Transverse colon (tissue), 4 donors: Measurements from ENCODE around the gene PPP1R37. TPM values are rescaled to one million over a fixed set of nuclear protein-coding genes. Genes with fewer than 3 reads are reported as not detected.

ENCODE experiments used
- DNase-seq: peaks from one replicate; pipeline ENCODE4 v3.0.0-alpha.2; 2019
- H3K27ac ChIP-seq, 4 donors: fragments of 200-600 bp; sonication (generic); 2 replicates each; pipeline ENCODE4 v1.5.1; 2016 to 2018; ENCODE audit warnings: inconsistent platforms in 4 of 4
- H3K27me3 ChIP-seq: fragments of 200-600 bp; sonication (generic); 2 replicates; pipeline ENCODE4 v1.5.1; 2017; ENCODE audit warnings: inconsistent platforms
- H3K36me3 ChIP-seq, 4 donors: fragments of 200-600 bp; sonication (generic); 2 replicates each; pipeline ENCODE4 v1.5.1; 2017 to 2019; ENCODE audit warnings: inconsistent platforms in 4 of 4
- H3K4me1 ChIP-seq, 4 donors: fragments of 200-600 bp; sonication (generic); 2 replicates each; pipeline ENCODE4 v1.5.1; 2017 to 2020; ENCODE audit warnings: inconsistent platforms in 4 of 4
- H3K4me3 ChIP-seq, 4 donors: fragments of 200-600 bp; sonication (generic); 1 replicate in 1 of 4; 2 replicates in 3 of 4; pipeline versions ENCODE4 v1.5.1 to v1.6.1; 2017 to 2019; ENCODE audit warnings: inconsistent platforms in 4 of 4
- H3K9me3 ChIP-seq, 2 donors: fragments of 200-600 bp; sonication (generic); 2 replicates each; pipeline ENCODE4 v1.5.1; 2017 to 2019; ENCODE audit warnings: inconsistent platforms in 2 of 2
- EP300 ChIP-seq: sonication (generic); formaldehyde crosslinking; IDR thresholded peaks from one replicate; pipeline ENCODE4 v1.6.1; 2017; ENCODE audit warnings: antibody characterized with exemption, low read depth
- POLR2A ChIP-seq: fragments of 450-650 bp; IDR thresholded peaks from one replicate; pipeline ENCODE4 v1.6.1; 2016; ENCODE audit warnings: antibody characterized with exemption, mild to moderate bottlenecking, moderate library complexity
- POLR2AphosphoS5 ChIP-seq, 3 donors: sonication (generic); formaldehyde crosslinking; IDR thresholded peaks; one replicate each; pipeline ENCODE4 v1.6.1; 2016; ENCODE audit warnings: antibody characterized with exemption in 3 of 3
- WGBS, 2 donors: methylation state at CpG; one replicate each; pipeline ENCODE4 v1.1.5; 2018; ENCODE audit warnings: low coverage in 1 of 2; 5-methylcytosine and 5-hydroxymethylcytosine counted together
- in situ Hi-C, 4 donors: fragments of 200-750 bp; cut with MboI; loops; one replicate each; pipeline versions ENCODE4 v1.15.0 to v1.15.1; 2017; ENCODE audit warnings: low sequenced_read_pairs in 3 of 4, low pct_ligation_motif_present in 1 of 4, low pct_unique_long_range_greater_than_20kb in 1 of 4
- intact Hi-C: fragments of 100-400 bp; cut with DNase I; formaldehyde crosslinking; loops from one replicate; pipeline ENCODE4 v1.15.1; 2023; ENCODE audit warnings: low total_unique reads
- total RNA-seq, 4 donors: library from RNA; depleted of rRNA; stranded (reverse); fragments of >200 nt; gene quantifications; one replicate each; pipeline ENCODE4 v1.1.0, GENCODE V29; 2016
- TF ChIP-seq, protein P1 (sequence below), 5 experiments: fragments of 200-600 bp in 3 of 5; fragments of 450-650 bp in 2 of 5; sonication (generic) in 3 of 5; IDR thresholded peaks; 1 replicate in 2 of 5; 2 replicates in 3 of 5; pipeline ENCODE4 v1.5.1; 2016 to 2017; ENCODE audit warnings: antibody characterized with exemption in 5 of 5, inconsistent platforms in 3 of 5, mild to moderate bottlenecking in 2 of 5, moderate library complexity in 1 of 5

PPP1R37 gene
- total RNA-seq, 4 donors from 2014 or later = 31.1 to 92.5 (median 45.2) TPM

GRCh38 chr19:45061965-45062364, 31.0 kb upstream of the PPP1R37 start:
- no peaks in the 10 kb centered on the region for H3K9me3 ChIP-seq
- DNase-seq = no peak
- H3K4me3 ChIP-seq = no peak overlapping the region
- WGBS, 2 donors = 93% methylated on average over 4 of the region's 4 CpGs; no CpG with 5 or more reads in 1 of the 2 donors
- intact Hi-C loops (no loop called here), in situ Hi-C loops (loop anchor here in 1 of 4 donors (10.0 kb wide), 1 partner anchor 77 kb away; no protein-coding TSS in a partner anchor)
- H3K36me3 ChIP-seq = peaks cover 0 to 58% (median 29%) of the 10 kb centered on the region in 4 donors
- H3K27me3 ChIP-seq = no peaks in the 10 kb centered on the region
- TF ChIP-seq, protein P1, sequence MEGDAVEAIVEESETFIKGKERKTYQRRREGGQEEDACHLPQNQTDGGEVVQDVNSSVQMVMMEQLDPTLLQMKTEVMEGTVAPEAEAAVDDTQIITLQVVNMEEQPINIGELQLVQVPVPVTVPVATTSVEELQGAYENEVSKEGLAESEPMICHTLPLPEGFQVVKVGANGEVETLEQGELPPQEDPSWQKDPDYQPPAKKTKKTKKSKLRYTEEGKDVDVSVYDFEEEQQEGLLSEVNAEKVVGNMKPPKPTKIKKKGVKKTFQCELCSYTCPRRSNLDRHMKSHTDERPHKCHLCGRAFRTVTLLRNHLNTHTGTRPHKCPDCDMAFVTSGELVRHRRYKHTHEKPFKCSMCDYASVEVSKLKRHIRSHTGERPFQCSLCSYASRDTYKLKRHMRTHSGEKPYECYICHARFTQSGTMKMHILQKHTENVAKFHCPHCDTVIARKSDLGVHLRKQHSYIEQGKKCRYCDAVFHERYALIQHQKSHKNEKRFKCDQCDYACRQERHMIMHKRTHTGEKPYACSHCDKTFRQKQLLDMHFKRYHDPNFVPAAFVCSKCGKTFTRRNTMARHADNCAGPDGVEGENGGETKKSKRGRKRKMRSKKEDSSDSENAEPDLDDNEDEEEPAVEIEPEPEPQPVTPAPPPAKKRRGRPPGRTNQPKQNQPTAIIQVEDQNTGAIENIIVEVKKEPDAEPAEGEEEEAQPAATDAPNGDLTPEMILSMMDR (IDR thresholded peaks at IDR 0.05) = no peak
- TF ChIP-seq EP300 = no peak
- no peak for TF ChIP-seq POLR2A
- no peak for TF ChIP-seq POLR2AphosphoS5 (IDR thresholded peaks at IDR 0.05)
- no peak overlapping the region for H3K27ac ChIP-seq
- H3K4me1 ChIP-seq = no peaks in the 10 kb centered on the region

DNA sequence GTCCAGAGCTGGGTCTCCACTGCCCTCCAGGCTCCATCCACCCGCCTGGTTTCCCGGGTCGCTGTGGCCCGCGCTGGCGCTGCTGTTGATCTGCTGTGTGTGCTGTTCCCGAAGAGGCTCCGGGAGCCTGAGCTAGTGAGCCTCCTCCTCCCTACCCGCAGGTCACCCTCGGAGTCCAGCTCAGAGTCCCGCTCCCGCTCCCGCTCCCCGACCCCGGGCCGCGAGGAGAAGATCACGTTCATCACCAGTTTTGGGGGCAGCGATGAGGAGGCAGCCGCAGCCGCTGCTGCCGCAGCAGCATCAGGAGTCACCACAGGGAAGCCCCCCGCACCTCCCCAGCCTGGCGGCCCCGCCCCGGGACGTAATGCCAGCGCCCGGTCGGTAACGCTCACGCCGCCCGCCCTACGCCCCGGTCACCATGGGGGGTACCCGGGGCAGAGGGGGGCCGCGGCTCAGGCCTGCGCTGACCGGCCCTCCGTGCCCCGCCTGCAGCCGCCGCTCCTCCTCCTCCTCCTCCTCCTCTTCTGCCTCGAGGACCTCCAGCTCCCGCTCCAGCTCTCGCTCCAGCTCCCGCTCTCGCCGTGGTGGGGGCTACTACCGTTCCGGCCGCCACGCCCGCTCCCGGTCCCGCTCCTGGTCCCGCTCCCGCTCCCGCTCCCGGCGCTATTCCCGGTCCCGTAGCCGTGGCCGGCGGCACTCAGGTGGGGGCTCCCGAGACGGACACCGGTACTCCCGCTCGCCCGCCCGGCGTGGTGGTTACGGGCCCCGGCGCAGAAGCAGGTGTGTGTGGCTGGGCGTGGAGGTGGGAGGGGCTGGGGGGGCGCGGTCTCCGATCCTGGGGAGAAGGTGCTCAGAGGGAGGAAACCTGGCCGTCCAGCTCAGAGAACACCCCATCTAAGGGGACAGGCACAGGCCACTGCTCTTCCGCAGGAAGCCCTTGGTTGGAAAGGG, 28.9 kb upstream of the PPP1R37 start:
- H3K9me3 ChIP-seq = no peaks in the 10 kb centered on the region
- intact Hi-C loops = no loop called here
- H3K27me3 ChIP-seq = no peaks in the 10 kb centered on the region
- DNase-seq = no peak
- TF ChIP-seq EP300 = no peak
- TF ChIP-seq POLR2A = no peak
- no peak for TF ChIP-seq POLR2AphosphoS5 (IDR thresholded peaks at IDR 0.05)
- TF ChIP-seq, protein P1 (IDR thresholded peaks at IDR 0.05) = no peak
- H3K4me3 ChIP-seq = no peak overlapping the region
- 95% methylated on average over 85 of the region's 85 CpGs; no CpG with 5 or more reads in 1 of the 2 donors for whole genome bisulfite sequencing, 2 donors
- peaks cover 0 to 52% (median 26%) of the 10 kb centered on the region in 4 donors for H3K36me3 ChIP-seq
- H3K27ac ChIP-seq = no peak overlapping the region
- in situ Hi-C loops = loop anchor here in 1 of 4 donors (10.0 kb wide), 1 partner anchor 79 kb away; no protein-coding TSS in a partner anchor
- no peaks in the 10 kb centered on the region for H3K4me1 ChIP-seq

- intact Hi-C loops = no loop called here
- in situ Hi-C loops = loop anchor here in 2 of 4 donors (5.0 to 10.0 kb wide), 2 partner anchors 82 to 85 kb away; no protein-coding TSS in a partner anchor
- H3K36me3 ChIP-seq = peaks cover 0 to 62% (median 26%) of the 10 kb centered on the region in 4 donors
These were observed 25.9 kb upstream of the PPP1R37 start for GRCh38 chr19:45066921-45067661.

DNA sequence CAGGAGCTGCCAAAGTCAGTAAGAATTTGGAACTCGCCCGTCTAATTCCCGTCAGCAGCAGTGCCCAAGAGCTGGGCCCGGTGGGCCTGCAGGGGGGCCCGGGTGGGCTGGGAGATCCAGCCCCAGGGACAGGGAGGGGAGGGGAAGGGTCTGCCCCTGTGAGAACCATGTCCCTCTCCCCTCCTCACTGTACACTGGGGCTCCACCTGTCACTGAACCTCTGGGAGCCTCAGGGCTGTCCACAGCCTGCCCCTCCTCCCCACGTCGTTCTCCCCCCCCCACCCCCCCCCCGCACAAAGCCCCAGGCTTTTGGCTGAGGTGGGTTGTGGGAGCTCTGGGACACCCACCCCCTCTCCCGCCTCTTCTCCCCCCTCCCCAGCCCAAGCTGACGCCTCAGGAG, 24.9 kb upstream of the PPP1R37 start:
- TF ChIP-seq POLR2AphosphoS5 (IDR thresholded peaks at IDR 0.05) (no peak), POLR2A (no peak), EP300 (no peak)
- TF ChIP-seq, protein P1 (IDR thresholded peaks at IDR 0.05) = no peak
- 92% methylated on average over 7 of the region's 10 CpGs; no CpG with 5 or more reads in 1 of the 2 donors for WGBS, 2 donors
- Histone ChIP-seq H3K4me1 (no peaks in the 10 kb centered on the region), H3K27me3 (no peaks in the 10 kb centered on the region), H3K4me3 (no peak overlapping the region), H3K9me3 (no peaks in the 10 kb centered on the region), H3K27ac (no peak overlapping the region), H3K36me3 (peaks cover 0 to 63% (median 26%) of the 10 kb centered on the region in 4 donors)
- DNase-seq = no peak
- intact Hi-C loops (no loop called here), in situ Hi-C loops (loop anchor here in 2 of 4 donors (5.0 to 10.0 kb wide), 2 partner anchors 83 to 86 kb away; no protein-coding TSS in a partner anchor)

More at GRCh38 chr19:45066921-45067661, 25.9 kb upstream of the PPP1R37 start:
- Histone ChIP-seq H3K4me1 (no peaks in the 10 kb centered on the region), H3K9me3 (no peaks in the 10 kb centered on the region), H3K27ac (no peak overlapping the region), H3K4me3 (no peak overlapping the region), H3K27me3 (no peaks in the 10 kb centered on the region)
- no peak for TF ChIP-seq EP300
- no peak for TF ChIP-seq POLR2AphosphoS5 (IDR thresholded peaks at IDR 0.05)
- TF ChIP-seq POLR2A = no peak
- no peak for DNase-seq
- 96% methylated on average over 38 of the region's 38 CpGs; no CpG with 5 or more reads in 1 of the 2 donors for WGBS, 2 donors
